Kidney (tissue), 14 donors: ENCODE data around the gene FBN3. TPM values are rescaled to one million over a fixed set of nuclear protein-coding genes. Genes with fewer than 3 reads are reported as not detected.

Experiments used
- DNase-seq, 5 donors: peaks; one replicate each; pipeline ENCODE4 v3.0.0-alpha.2; 2013 to 2020
- FAIRE-seq: peaks from 2 replicates; lab custom pipeline; 2012; peaks lifted over from hg19 to GRCh38; lab: Jason Lieb, UNC
- H3K27ac ChIP-seq, 2 donors: one replicate each; pipeline ENCODE4 v1.7.0; 2013; ENCODE audit warnings: low read depth in 2 of 2, low read length in 2 of 2, inconsistent platforms in 1 of 2
- H3K27me3 ChIP-seq: one replicate; pipeline ENCODE4 v1.7.1; 2013; ENCODE audit warnings: low read length, inconsistent platforms; ENCODE audit not compliant: control insufficient read depth, insufficient read depth
- H3K36me3 ChIP-seq, 3 donors: one replicate each; pipeline versions ENCODE4 v1.7.0 to v1.7.1; 2013; ENCODE audit warnings: low read length in 3 of 3, control low read depth in 1 of 3, inconsistent platforms in 1 of 3; ENCODE audit not compliant: insufficient read depth in 3 of 3, control insufficient read depth in 2 of 3
- H3K4me1 ChIP-seq, 3 donors: one replicate each; pipeline versions ENCODE4 v1.7.0 to v1.7.1; 2013; ENCODE audit warnings: low read length in 3 of 3, inconsistent platforms in 1 of 3, low read depth in 1 of 3; ENCODE audit not compliant: control insufficient read depth in 2 of 3, insufficient read depth in 2 of 3
- H3K4me3 ChIP-seq, 3 donors: one replicate each; pipeline versions ENCODE4 v1.7.0 to v1.8.1; 2013; ENCODE audit warnings: low read length in 3 of 3, control low read depth in 1 of 3, inconsistent platforms in 1 of 3
- H3K9ac ChIP-seq, 3 donors: one replicate each; pipeline versions ENCODE4 v1.7.0 to v1.7.1; 2013; ENCODE audit warnings: low read length in 3 of 3, control low read depth in 1 of 3, inconsistent platforms in 1 of 3
- H3K9me3 ChIP-seq, 3 donors: one replicate each; pipeline versions ENCODE4 v1.7.0 to v1.7.1; 2013; ENCODE audit warnings: low read length in 3 of 3, control low read depth in 1 of 3, inconsistent platforms in 1 of 3; ENCODE audit not compliant: control insufficient read depth in 2 of 3, insufficient read depth in 1 of 3
- CTCF ChIP-seq: IDR thresholded peaks from 3 replicates; pipeline ENCODE4 v1.5.1; 2012; ENCODE audit warnings: mild to moderate bottlenecking, moderate library complexity, borderline replicate concordance; ENCODE audit not compliant: insufficient read depth; ENCODE audit errors: extremely low read depth
- intact Hi-C: fragments of 100-400 bp; cut with DNase I; formaldehyde crosslinking; loops from one replicate; pipeline ENCODE4 v1.11.1; 2022
- polyA plus RNA-seq: library from polyadenylated mRNA; stranded (reverse); fragments of 350-450 nt; fragmentation: Illumina TruSeq; extraction: RNeasy Lipid Tissue Mini Kit (QIAGEN cat#74804); gene quantifications from one replicate; pipeline ENCODE4 v1.2.3, GENCODE V29; 2014; ENCODE audit warnings: low read depth, low replicate concordance; ENCODE audit not compliant: insufficient read depth
- total RNA-seq: library from RNA; stranded (reverse); fragmentation: NEBNext Ultra II Directional; extraction: Animal tissue kit (Norgen Biotek cat#: 25700); gene quantifications from one replicate; pipeline ENCODE4 v1.2.1, GENCODE V29; 2021
- donor health status: control.
- donor health status: control.
- donor health status: control.
- donor health status: control.
- donor health status: control.
- donor health status: DM: yes; HTN: yes; CAD: no.
- donor health status: Normal renal cell carcinoma (clear cell type).

The FBN3 gene
- total and polyA plus RNA-seq, 2 donors from 2014 or later: 0.44 to 0.56 TPM

GRCh38 chr19:8150998-8151766 is 1.8 kb upstream of the FBN3 start:
- Histone ChIP-seq H3K4me3 (no peak overlapping the region), H3K9me3 (no peaks in the 10 kb centered on the region), H3K27me3 (no peaks in the 10 kb centered on the region), H3K9ac (no peak overlapping the region), H3K36me3 (no peaks in the 10 kb centered on the region), H3K4me1 (peaks cover 0 to 6% (median 0%) of the 10 kb centered on the region in 3 donors), H3K27ac (no peak overlapping the region)
- TF ChIP-seq CTCF: no peak
- intact Hi-C loops: loop anchor here (5.0 kb wide), 1 partner anchor 106 kb away; no protein-coding TSS in a partner anchor
- FAIRE-seq (no peak), DNase-seq (no peak)

- Histone ChIP-seq H3K4me3 (no peak overlapping the region), H3K36me3 (no peaks in the 10 kb centered on the region), H3K27me3 (no peaks in the 10 kb centered on the region), H3K9me3 (no peaks in the 10 kb centered on the region), H3K27ac (no peak overlapping the region), H3K9ac (no peak overlapping the region), H3K4me1 (peaks cover 0 to 6% (median 0%) of the 10 kb centered on the region in 3 donors)
- DNase-seq (no peak), FAIRE-seq (no peak)
- intact Hi-C loops: loop anchor here (5.0 kb wide), 1 partner anchor 107 kb away; no protein-coding TSS in a partner anchor
- no peak for TF ChIP-seq CTCF
Observed at GRCh38 chr19:8150178-8150865, 930 bp upstream of the FBN3 start.

GRCh38 chr19:8148410-8149260 is 757 bp downstream of the FBN3 start:
- no peak for FAIRE-seq
- DNase-seq: peak in 4 of 5 donors; percentile 88 to 93 (median 92)
- no peaks in the 10 kb centered on the region for H3K27me3 ChIP-seq
- no peak overlapping the region for H3K9ac ChIP-seq
- H3K9me3 ChIP-seq: no peaks in the 10 kb centered on the region
- no peak for TF ChIP-seq CTCF
- H3K27ac ChIP-seq: no peak overlapping the region
- no peaks in the 10 kb centered on the region for H3K4me1 ChIP-seq
- intact Hi-C loops: no loop called here
- H3K36me3 ChIP-seq: no peaks in the 10 kb centered on the region
- H3K4me3 ChIP-seq: peak overlapping the region in 1 of 3 donors; percentile 12
